Measurements from ENCODE around the gene SLC6A17. TPM values are rescaled to one million over a fixed set of nuclear protein-coding genes. Genes with fewer than 3 reads are reported as not detected.

SLC6A17 gene
- total and polyA plus RNA-seq, 2 donors (not counting 1 experiment from before 2014, with no cell fraction given), result not detected

- H3K27ac ChIP-seq (ENCODE audit: low read length in 2 of 2), result no peak overlapping the region
- no peaks in the 10 kb centered on the region for H4K20me1 ChIP-seq (ENCODE audit: control insufficient read depth, insufficient read depth, low read length, poor library complexity, severe bottlenecking)
- no peaks in the 10 kb centered on the region for H3K79me2 ChIP-seq (ENCODE audit: control insufficient read depth, insufficient read depth, low read length)
- DNase-seq, result no peak
- ChIA-PET CTCF (interaction anchor here (1.1 to 2.4 kb wide), 3 partner anchors 9 to 309 kb away, joined by 3 to 11 read pairs (median 9); no protein-coding TSS in a partner anchor), POLR2A (no interaction called here)
- Mint-ChIP-seq H3K9me3 (ENCODE audit: insufficient read depth) (no peaks in the 10 kb centered on the region), H3K27me3 (peaks cover 40% of the 10 kb centered on the region), H3K27ac (no peak overlapping the region), H3K4me1 (no peaks in the 10 kb centered on the region), H3K4me3 (no peak overlapping the region)
- no peaks in the 10 kb centered on the region for H3K4me1 ChIP-seq (ENCODE audit: control insufficient read depth in 2 of 2, insufficient read depth in 2 of 2, low read length in 2 of 2)
- ATAC-seq (ENCODE audit: low read depth), result no peak
- H3K9me3 ChIP-seq (ENCODE audit: control extremely low read depth in 1 of 3, control insufficient read depth in 2 of 3, insufficient read depth in 1 of 3, low read length in 2 of 3), result no peaks in the 10 kb centered on the region
- intact Hi-C loops (cut with micrococcal nuclease), result no loop called here
- H3K36me3 ChIP-seq (replicated peaks in 1 of 2; ENCODE audit: control extremely low read depth in 1 of 2, control insufficient read depth in 1 of 2, extremely low read depth in 1 of 2, insufficient read depth in 2 of 2, low read length in 1 of 2), result no peaks in the 10 kb centered on the region
- TF ChIP-seq CTCF (IDR thresholded peaks at IDR 0.05) (no peak), EZH2 (IDR thresholded peaks at IDR 0.05; ENCODE audit: borderline replicate concordance, insufficient read depth, low read depth, low read length, poor library complexity, severe bottlenecking) (no peak)
- WGBS (ENCODE audit: insufficient coverage), result 79% methylated on average over 2 of the region's 10 CpGs
- no peak overlapping the region for H3K4me3 ChIP-seq (ENCODE audit: control extremely low read depth in 1 of 5, extremely low read depth in 1 of 5, insufficient read depth in 1 of 5, low read depth in 2 of 5, low read length in 4 of 5)
- peaks cover 0 to 6% (median 2%) of the 10 kb centered on the region in 4 experiments for H3K27me3 ChIP-seq (replicated peaks in 1 of 4; ENCODE audit: control extremely low read depth in 1 of 4, control insufficient read depth in 3 of 4, insufficient read depth in 4 of 4, low read length in 3 of 4)
- H3K4me2 ChIP-seq (replicated peaks; ENCODE audit: low read depth, low read length, poor library complexity, severe bottlenecking), result no peak overlapping the region
- no peak overlapping the region for H3K9ac ChIP-seq (ENCODE audit: low read length)
- H2AFZ ChIP-seq (ENCODE audit: insufficient read depth, low read depth, low read length, poor library complexity, severe bottlenecking), result no peak overlapping the region
These were observed 37.0 kb downstream of the SLC6A17 start for GRCh38 chr1:110187139-110187890.

GRCh38 chr1:110188035-110188618, 37.8 kb downstream of the SLC6A17 start:
- CTCF ChIA-PET, result interaction anchor here (2.4 kb wide), 1 partner anchor 272 kb away, joined by 9 read pairs; no protein-coding TSS in a partner anchor
- POLR2A ChIA-PET, result no interaction called here

More at GRCh38 chr1:110188035-110188618, 37.8 kb downstream of the SLC6A17 start:
- peaks cover 44% of the 10 kb centered on the region for H3K27me3 Mint-ChIP-seq
- no peaks in the 10 kb centered on the region for H3K4me1 ChIP-seq (ENCODE audit: control insufficient read depth in 2 of 2, insufficient read depth in 2 of 2, low read length in 2 of 2)
- H3K27me3 ChIP-seq (replicated peaks in 1 of 4; ENCODE audit: control extremely low read depth in 1 of 4, control insufficient read depth in 3 of 4, insufficient read depth in 4 of 4, low read length in 3 of 4), result peaks cover 0 to 8% (median 2%) of the 10 kb centered on the region in 4 experiments
- intact Hi-C loops (cut with micrococcal nuclease), result no loop called here
- H3K4me3 ChIP-seq (ENCODE audit: control extremely low read depth in 1 of 5, extremely low read depth in 1 of 5, insufficient read depth in 1 of 5, low read depth in 2 of 5, low read length in 4 of 5), result no peak overlapping the region
- no peak for TF ChIP-seq EZH2 (IDR thresholded peaks at IDR 0.05; ENCODE audit: borderline replicate concordance, insufficient read depth, low read depth, low read length, poor library complexity, severe bottlenecking)
- H3K9me3 ChIP-seq (ENCODE audit: control extremely low read depth in 1 of 3, control insufficient read depth in 2 of 3, insufficient read depth in 1 of 3, low read length in 2 of 3), result no peaks in the 10 kb centered on the region
- H2AFZ ChIP-seq (ENCODE audit: insufficient read depth, low read depth, low read length, poor library complexity, severe bottlenecking), result no peak overlapping the region
- 65% methylated on average over 3 of the region's 6 CpGs for WGBS (ENCODE audit: insufficient coverage)
- no peak overlapping the region for H3K9ac ChIP-seq (ENCODE audit: low read length)
- H3K36me3 ChIP-seq (replicated peaks in 1 of 2; ENCODE audit: control extremely low read depth in 1 of 2, control insufficient read depth in 1 of 2, extremely low read depth in 1 of 2, insufficient read depth in 2 of 2, low read length in 1 of 2), result no peaks in the 10 kb centered on the region
- no peaks in the 10 kb centered on the region for H3K79me2 ChIP-seq (ENCODE audit: control insufficient read depth, insufficient read depth, low read length)
- no peak overlapping the region for H3K4me3 Mint-ChIP-seq
- ATAC-seq (ENCODE audit: low read depth) (no peak), DNase-seq (no peak)
- no peaks in the 10 kb centered on the region for H3K4me1 Mint-ChIP-seq
- H4K20me1 ChIP-seq (ENCODE audit: control insufficient read depth, insufficient read depth, low read length, poor library complexity, severe bottlenecking), result no peaks in the 10 kb centered on the region
- no peaks in the 10 kb centered on the region for H3K9me3 Mint-ChIP-seq (ENCODE audit: insufficient read depth)
- no peak overlapping the region for H3K27ac Mint-ChIP-seq
- no peak overlapping the region for H3K27ac ChIP-seq (ENCODE audit: low read length in 2 of 2)
- H3K4me2 ChIP-seq (replicated peaks; ENCODE audit: low read depth, low read length, poor library complexity, severe bottlenecking), result no peak overlapping the region
